B cell (primary cell): ENCODE measurements around the gene RGS9BP. TPM values are rescaled to one million over a fixed set of nuclear protein-coding genes. Genes with fewer than 3 reads are reported as not detected.

Source experiments
- ATAC-seq: fragments of 200-7000 bp; cut with Tn5 transposase; one replicate; pipeline ENCODE4 v1.10.0; 2021; ENCODE audit warnings: low read depth, mild to moderate bottlenecking, moderate number of reproducible peaks, moderate library complexity
- CTCF ChIA-PET: fragments of 350-600 bp; sonication (Branson Sonifier 250); formaldehyde crosslinking; loops from one replicate; lab custom pipeline; 2021; ENCODE audit warnings: antibody characterized with exemption, inconsistent platforms; lab: Charles Lee
- POLR2A ChIA-PET: fragments of 350-600 bp; sonication (Branson Sonifier 250); formaldehyde crosslinking; loops from one replicate; lab custom pipeline; 2021; ENCODE audit warnings: antibody characterized with exemption; lab: Charles Lee
- DNase-seq: peaks from one replicate; pipeline ENCODE4 v3.0.0; 2013
- H2AFZ ChIP-seq: 2 replicates; pipeline ENCODE4 v1.6.1; 2012; ENCODE audit warnings: mild to moderate bottlenecking, low read depth, low read length; ENCODE audit not compliant: insufficient read depth, poor library complexity, severe bottlenecking
- H3K27ac ChIP-seq, 2 donors: 1 replicate in 1 of 2; 2 replicates in 1 of 2; pipeline ENCODE4 v1.5.1; 2012 to 2013; ENCODE audit warnings: low read length in 2 of 2, mild to moderate bottlenecking in 2 of 2, moderate library complexity in 1 of 2
- H3K27me3 ChIP-seq, 4 experiments: fragments of 200-600 bp in 1 of 4; sonication (generic) in 1 of 4; replicated peaks in 1 of 4; 1 replicate in 2 of 4; 2 replicates in 2 of 4; pipeline versions ENCODE4 v1.6.1 to v1.7.0; 2013 to 2016; ENCODE audit warnings: low read length in 3 of 4, mild to moderate bottlenecking in 2 of 4, mixed read lengths in 1 of 4, moderate library complexity in 1 of 4; ENCODE audit not compliant: insufficient read depth in 4 of 4, control insufficient read depth in 3 of 4; ENCODE audit errors: control extremely low read depth in 1 of 4
- H3K36me3 ChIP-seq, 2 experiments: replicated peaks in 1 of 2; 1 replicate in 1 of 2; 2 replicates in 1 of 2; pipeline versions ENCODE4 v1.6.1 to v1.7.1; 2013; ENCODE audit warnings: low read length in 1 of 2; ENCODE audit not compliant: insufficient read depth in 2 of 2, control insufficient read depth in 1 of 2; ENCODE audit errors: control extremely low read depth in 1 of 2, extremely low read depth in 1 of 2
- H3K4me1 ChIP-seq, 2 donors: fragments of 200-600 bp in 1 of 2; sonication (generic) in 1 of 2; 1 replicate in 1 of 2; 2 replicates in 1 of 2; pipeline versions ENCODE4 v1.5.1 to v1.6.1; 2013 to 2017; ENCODE audit warnings: low read length in 2 of 2; ENCODE audit not compliant: control insufficient read depth in 2 of 2, insufficient read depth in 2 of 2
- H3K4me2 ChIP-seq: replicated peaks from 2 replicates; pipeline ENCODE3; 2012; ENCODE audit warnings: mild to moderate bottlenecking, low read depth, low read length; ENCODE audit not compliant: poor library complexity, severe bottlenecking
- H3K4me3 ChIP-seq, 5 experiments: fragments of 200-600 bp in 1 of 5; sonication (generic) in 1 of 5; 1 replicate in 3 of 5; 2 replicates in 2 of 5; pipeline versions ENCODE4 v1.5.1 to v1.7.0; 2011 to 2016; ENCODE audit warnings: low read length in 4 of 5, mild to moderate bottlenecking in 4 of 5, low read depth in 2 of 5, control low read depth in 1 of 5, moderate library complexity in 1 of 5; ENCODE audit not compliant: insufficient read depth in 1 of 5; ENCODE audit errors: control extremely low read depth in 1 of 5, extremely low read depth in 1 of 5
- H3K79me2 ChIP-seq: fragments of 200-600 bp; sonication (generic); one replicate; pipeline ENCODE4 v1.6.0; 2016; ENCODE audit warnings: low read length; ENCODE audit not compliant: control insufficient read depth, insufficient read depth
- H3K9ac ChIP-seq: fragments of 200-600 bp; sonication (generic); 2 replicates; pipeline ENCODE4 v1.6.1; 2017; ENCODE audit warnings: mild to moderate bottlenecking, low read length, moderate library complexity
- H3K9me3 ChIP-seq, 3 donors: one replicate each; pipeline versions ENCODE4 v1.6.1 to v1.7.1; 2013; ENCODE audit warnings: low read length in 2 of 3; ENCODE audit not compliant: control insufficient read depth in 2 of 3, insufficient read depth in 1 of 3; ENCODE audit errors: control extremely low read depth in 1 of 3
- H4K20me1 ChIP-seq: 2 replicates; pipeline ENCODE4 v1.6.0; 2012; ENCODE audit warnings: mild to moderate bottlenecking, low read length; ENCODE audit not compliant: insufficient read depth, control insufficient read depth, poor library complexity, severe bottlenecking
- H3K27ac Mint-ChIP-seq: one replicate; pipeline ENCODE4 v1.8.0; 2021; ENCODE audit warnings: mixed read lengths
- H3K27me3 Mint-ChIP-seq: one replicate; pipeline ENCODE4 v1.8.0; 2021; ENCODE audit warnings: mixed read lengths
- H3K4me1 Mint-ChIP-seq: one replicate; pipeline ENCODE4 v1.8.0; 2021; ENCODE audit warnings: mixed read lengths
- H3K4me3 Mint-ChIP-seq: one replicate; pipeline ENCODE4 v1.8.0; 2021; ENCODE audit warnings: mixed read lengths
- H3K9me3 Mint-ChIP-seq: one replicate; pipeline ENCODE4 v1.8.0; 2022; ENCODE audit warnings: mixed read lengths; ENCODE audit not compliant: insufficient read depth
- CTCF ChIP-seq: fragments of 200-600 bp; IDR thresholded peaks from one replicate; pipeline ENCODE4 v1.8.0; 2022; ENCODE audit warnings: antibody characterized with exemption, mild to moderate bottlenecking
- EZH2 ChIP-seq: IDR thresholded peaks from 2 replicates; pipeline ENCODE4 v1.6.1; 2012; ENCODE audit warnings: borderline replicate concordance, low read depth, mild to moderate bottlenecking, moderate library complexity, low read length; ENCODE audit not compliant: insufficient read depth, poor library complexity, severe bottlenecking
- WGBS: methylation state at CpG from one replicate; pipeline ENCODE4 v1.1.5; 2013; ENCODE audit warnings: missing lambda C conversion rate; ENCODE audit not compliant: insufficient coverage; 5-methylcytosine and 5-hydroxymethylcytosine counted together
- intact Hi-C: fragments of 100-400 bp; cut with micrococcal nuclease; formaldehyde crosslinking; loops from one replicate; pipeline ENCODE4 v1.10.0; 2022
- polyA plus RNA-seq: library from polyadenylated mRNA; depleted of rRNA; stranded (reverse); fragments of >200 nt; gene quantifications from 2 replicates; pipeline ENCODE4 v1.2.3, GENCODE V29; 2012
- total RNA-seq, 2 donors: library from RNA; stranded (reverse); fragments of 120-200 nt in 1 of 2; gene quantifications; 1 replicate in 1 of 2; 2 replicates in 1 of 2; pipeline versions ENCODE4 v1.2.3 to v1.2.4, GENCODE V29; 2013 to 2022

The RGS9BP gene
- total and polyA plus RNA-seq, 2 donors (not counting 1 experiment from before 2014, with no cell fraction given) = 0.03 to 0.25 TPM

GRCh38 chr19:32646556-32646955, 29.1 kb upstream of the RGS9BP start:
- Histone ChIP-seq H3K27ac (no peak overlapping the region), H3K79me2 (no peaks in the 10 kb centered on the region), H2AFZ (no peak overlapping the region), H3K4me3 (no peak overlapping the region), H4K20me1 (no peaks in the 10 kb centered on the region), H3K4me2 (no peak overlapping the region), H3K27me3 (no peaks in the 10 kb centered on the region), H3K4me1 (no peaks in the 10 kb centered on the region), H3K9me3 (no peaks in the 10 kb centered on the region), H3K9ac (no peak overlapping the region), H3K36me3 (peaks cover 8 to 54% of the 10 kb centered on the region in 2 experiments)
- 88% methylated on average over 4 of the region's 6 CpGs for WGBS
- no peak overlapping the region for H3K4me3 Mint-ChIP-seq
- H3K9me3 Mint-ChIP-seq = no peaks in the 10 kb centered on the region
- no peak overlapping the region for H3K27ac Mint-ChIP-seq
- ChIA-PET POLR2A (no interaction called here), CTCF (no interaction called here)
- TF ChIP-seq EZH2 (no peak), CTCF (no peak)
- H3K27me3 Mint-ChIP-seq = no peaks in the 10 kb centered on the region
- ATAC-seq (no peak), DNase-seq (no peak)
- intact Hi-C loops = no loop called here
- peaks cover 2% of the 10 kb centered on the region for H3K4me1 Mint-ChIP-seq

GRCh38 chr19:32647361-32647760, 28.3 kb upstream of the RGS9BP start:
- no peak for ATAC-seq
- no peak overlapping the region for H3K27ac Mint-ChIP-seq
- no peaks in the 10 kb centered on the region for H3K4me1 ChIP-seq
- CTCF ChIA-PET = interaction anchor here (1.2 kb wide), 1 partner anchor 47 kb away, joined by 3 read pairs; no protein-coding TSS in a partner anchor
- POLR2A ChIA-PET = no interaction called here
- no peak overlapping the region for H3K4me2 ChIP-seq
- no peaks in the 10 kb centered on the region for H3K9me3 Mint-ChIP-seq
- H4K20me1 ChIP-seq = no peaks in the 10 kb centered on the region
- no peak overlapping the region for H3K9ac ChIP-seq
- H3K36me3 ChIP-seq = peaks cover 8 to 53% of the 10 kb centered on the region in 2 experiments
- H3K27ac ChIP-seq = no peak overlapping the region
- DNase-seq = no peak
- no peak overlapping the region for H2AFZ ChIP-seq
- H3K4me3 ChIP-seq = no peak overlapping the region
- H3K27me3 ChIP-seq = no peaks in the 10 kb centered on the region
- H3K4me1 Mint-ChIP-seq = peaks cover 2% of the 10 kb centered on the region
- no peaks in the 10 kb centered on the region for H3K9me3 ChIP-seq
- TF ChIP-seq CTCF = no peak
- no peak for TF ChIP-seq EZH2
- H3K4me3 Mint-ChIP-seq = no peak overlapping the region
- H3K79me2 ChIP-seq = no peaks in the 10 kb centered on the region
- no peaks in the 10 kb centered on the region for H3K27me3 Mint-ChIP-seq
- intact Hi-C loops = no loop called here
- WGBS = 85% methylated on average over 6 of the region's 8 CpGs
